MCF 10A (cell line): ENCODE data around the gene NSMF. TPM values are rescaled to one million over a fixed set of nuclear protein-coding genes. Genes with fewer than 3 reads are reported as not detected.
A peak's percentile ranks its signal among the peaks of the same experiment; 100 is the strongest.

Experiments used
- BruUV-seq: library from RNA; stranded (reverse); fragments of 400-500 nt; replicated peaks from 2 replicates; lab custom pipeline; 2021; lab: Mats Ljungman, UMichigan
- CTCF ChIA-PET: fragments of 300-600 bp; sonication (Branson Sonifier 250); formaldehyde crosslinking; extraction: SDS; loops from one replicate; lab custom pipeline; 2021; ENCODE audit warnings: antibody characterized with exemption, inconsistent platforms; lab: Yijun Ruan, JAX
- POLR2A ChIA-PET: fragments of 300-600, 350-650 bp; sonication (Branson Sonifier 250); formaldehyde crosslinking; extraction: SDS; loops from one replicate; lab custom pipeline; 2020; ENCODE audit warnings: antibody characterized with exemption, inconsistent platforms; lab: Yijun Ruan, JAX
- DNase-seq: peaks from one replicate; pipeline ENCODE4 v3.0.0-alpha.2; 2018; ENCODE audit not compliant: unreplicated experiment
- H3K27ac Mint-ChIP-seq: one replicate; pipeline ENCODE4 v1.8.0; 2022; ENCODE audit warnings: mild to moderate bottlenecking, low read depth, mixed read lengths; ENCODE audit not compliant: unreplicated experiment
- H3K27me3 Mint-ChIP-seq: one replicate; pipeline ENCODE4 v1.8.0; 2022; ENCODE audit warnings: mixed read lengths; ENCODE audit not compliant: insufficient read depth, unreplicated experiment
- H3K36me3 Mint-ChIP-seq: one replicate; pipeline ENCODE4 v1.8.0; 2022; ENCODE audit warnings: mild to moderate bottlenecking, moderate library complexity, mixed read lengths; ENCODE audit not compliant: insufficient read depth, unreplicated experiment
- H3K4me1 Mint-ChIP-seq: one replicate; pipeline ENCODE4 v1.8.0; 2022; ENCODE audit warnings: mixed read lengths; ENCODE audit not compliant: insufficient read depth, unreplicated experiment
- H3K4me3 Mint-ChIP-seq: one replicate; pipeline ENCODE4 v1.8.0; 2022; ENCODE audit warnings: mild to moderate bottlenecking, moderate library complexity, mixed read lengths; ENCODE audit not compliant: unreplicated experiment
- H3K9me3 Mint-ChIP-seq: one replicate; pipeline ENCODE4 v1.8.0; 2022; ENCODE audit warnings: mixed read lengths; ENCODE audit not compliant: unreplicated experiment
- CTCF ChIP-seq: fragments of 200-600 bp; IDR thresholded peaks from one replicate; pipeline ENCODE4 v1.8.0; 2022; ENCODE audit warnings: antibody characterized with exemption, mild to moderate bottlenecking; ENCODE audit not compliant: unreplicated experiment
- intact Hi-C: fragments of 100-400 bp; cut with micrococcal nuclease; formaldehyde crosslinking; loops from 2 replicates; pipeline ENCODE4 v1.14.1; 2022
- total RNA-seq: library from RNA; stranded (reverse); gene quantifications from 2 replicates; pipeline ENCODE4 v1.2.3, GENCODE V29; 2022

NSMF gene
- total RNA-seq, 1 experiment from 2014 or later = 37.8 TPM

- no peaks in the 10 kb centered on the region for H3K36me3 Mint-ChIP-seq
- H3K9me3 Mint-ChIP-seq = no peaks in the 10 kb centered on the region
- ChIA-PET CTCF (interaction anchor here (0.5 to 5.4 kb wide), 6 partner anchors 12 to 160 kb away, joined by 3 to 36 read pairs (median 3); partner anchors contain the start of genes EXD3, NOXA1 and NSMF), POLR2A (interaction anchor here (0.8 to 1.5 kb wide), 3 partner anchors 9 to 35 kb away, joined by 3 to 5 read pairs (median 3); partner anchors contain the start of genes EXD3 and NOXA1)
- no peak overlapping the region for H3K4me3 Mint-ChIP-seq
- no peak for TF ChIP-seq CTCF
- intact Hi-C loops = loop anchor here (10.0 kb wide), 1 partner anchor 78 kb away; no protein-coding TSS in a partner anchor
- H3K4me1 Mint-ChIP-seq = peaks cover 11% of the 10 kb centered on the region
- H3K27ac Mint-ChIP-seq = peak overlapping the region; percentile 43
- no peak for DNase-seq
- no peaks in the 10 kb centered on the region for H3K27me3 Mint-ChIP-seq
- no TSS peak for BruUV-seq
Measured at GRCh38 chr9:137446851-137447471, 12.2 kb downstream of the NSMF start.

- CTCF ChIA-PET = interaction anchor here (0.5 to 5.4 kb wide), 11 partner anchors 8 to 710 kb away, joined by 3 to 36 read pairs (median 3); partner anchors contain the start of genes EXD3, NOXA1 and NSMF
- H3K36me3 Mint-ChIP-seq = no peaks in the 10 kb centered on the region
- no peaks in the 10 kb centered on the region for H3K27me3 Mint-ChIP-seq
- no peak for TF ChIP-seq CTCF
- intact Hi-C loops = loop anchor here (1.0 to 10.0 kb wide), 4 partner anchors 22 to 159 kb away; no protein-coding TSS in a partner anchor
- H3K4me3 Mint-ChIP-seq = no peak overlapping the region
- POLR2A ChIA-PET = interaction anchor here (0.8 to 3.0 kb wide), 6 partner anchors 9 to 104 kb away, joined by 3 to 17 read pairs (median 4); partner anchors contain the start of genes EXD3, NOXA1, NSMF and PNPLA7
- no peaks in the 10 kb centered on the region for H3K9me3 Mint-ChIP-seq
- H3K4me1 Mint-ChIP-seq = peaks cover 11% of the 10 kb centered on the region
- BruUV-seq = no TSS peak
- no peak for DNase-seq
- no peak overlapping the region for H3K27ac Mint-ChIP-seq
Measured at GRCh38 chr9:137445930-137446431, 13.2 kb downstream of the NSMF start.

GRCh38 chr9:137445275-137445807 is 13.8 kb downstream of the NSMF start:
- intact Hi-C loops = loop anchor here (1.0 to 10.0 kb wide), 4 partner anchors 21 to 158 kb away; no protein-coding TSS in a partner anchor
- Mint-ChIP-seq H3K4me3 (no peak overlapping the region), H3K9me3 (no peaks in the 10 kb centered on the region), H3K4me1 (peaks cover 11% of the 10 kb centered on the region), H3K27ac (peak overlapping the region; percentile 36), H3K27me3 (no peaks in the 10 kb centered on the region), H3K36me3 (no peaks in the 10 kb centered on the region)
- CTCF ChIA-PET = interaction anchor here (0.5 to 5.4 kb wide), 14 partner anchors 8 to 195 kb away, joined by 3 to 36 read pairs (median 4); partner anchors contain the start of genes EHMT1, EXD3 and NOXA1
- BruUV-seq = no TSS peak
- POLR2A ChIA-PET = interaction anchor here (0.7 to 3.0 kb wide), 7 partner anchors 14 to 243 kb away, joined by 3 to 17 read pairs (median 4); partner anchors contain the start of genes EXD3, NOXA1, NSMF and PNPLA7
- DNase-seq = peak; percentile 89
- TF ChIP-seq CTCF = peak; percentile 88
